BJ (cell line): ENCODE measurements around the gene PKHD1. TPM values are rescaled to one million over a fixed set of nuclear protein-coding genes. Genes with fewer than 3 reads are reported as not detected.

Experiments used
- CTCF ChIA-PET: fragments of 350-600 bp; formaldehyde crosslinking; extraction: SDS; loops from one replicate; lab custom pipeline; 2021; ENCODE audit warnings: antibody characterized with exemption, inconsistent platforms; lab: Yijun Ruan, JAX
- POLR2A ChIA-PET: fragments of 300-600 bp; sonication (Branson Sonifier 250); formaldehyde crosslinking; extraction: SDS; loops from one replicate; lab custom pipeline; 2021; ENCODE audit warnings: antibody characterized with exemption; lab: Charles Lee
- DNase-seq: peaks from one replicate; pipeline ENCODE4 v3.0.0-alpha.2; 2011; ENCODE audit warnings: low read depth
- H3K27me3 ChIP-seq: 2 replicates; pipeline ENCODE4 v1.6.0; 2011; ENCODE audit warnings: low read length; ENCODE audit not compliant: control insufficient read depth, insufficient read depth
- H3K36me3 ChIP-seq: 2 replicates; pipeline ENCODE4 v1.5.1; 2011; ENCODE audit warnings: low read length; ENCODE audit not compliant: control insufficient read depth, insufficient read depth
- H3K4me3 ChIP-seq: 2 replicates; pipeline ENCODE4 v1.5.1; 2011; ENCODE audit warnings: low read depth, mild to moderate bottlenecking, control low read depth, low read length
- polyA plus RNA-seq: library from polyadenylated mRNA; depleted of rRNA; stranded (reverse); fragments of >200 nt; gene quantifications from 2 replicates; pipeline ENCODE4 v1.2.3, GENCODE V29; 2011
- TF ChIP-seq, protein P1 (sequence below): IDR thresholded peaks from 2 replicates; pipeline ENCODE4 v1.5.1; 2011; ENCODE audit warnings: low read depth, mild to moderate bottlenecking, control low read depth, inconsistent platforms, low read length, moderate library complexity; ENCODE audit not compliant: insufficient read depth

Gene PKHD1
- polyA plus RNA-seq, 1 experiment: not detected

DNA sequence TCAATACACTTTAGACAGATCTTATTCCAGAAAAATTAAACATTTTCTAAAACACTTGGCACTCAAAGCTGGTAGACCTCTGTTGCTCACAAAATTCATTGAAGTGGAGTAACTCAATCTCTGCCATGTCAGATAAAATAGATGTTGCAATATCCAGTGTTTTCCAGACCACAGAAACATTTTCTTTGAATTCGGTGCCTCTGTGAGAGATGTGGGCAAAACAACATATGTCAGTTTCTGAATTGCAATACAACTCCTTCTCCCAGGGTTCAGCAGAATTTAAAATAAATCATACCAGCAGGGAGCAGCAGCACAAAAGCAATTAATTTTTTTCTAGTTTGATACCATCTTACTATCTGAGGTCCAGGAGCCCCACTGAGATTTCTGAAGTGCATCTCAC, 11.3 kb upstream of the PKHD1 start:
- CTCF ChIA-PET: interaction anchor here (1.6 to 2.3 kb wide), 2 partner anchors 163 to 166 kb away, joined by 5 to 9 read pairs; no protein-coding TSS in a partner anchor
- POLR2A ChIA-PET: no interaction called here
- no peak overlapping the region for H3K4me3 ChIP-seq
- TF ChIP-seq, protein P1, sequence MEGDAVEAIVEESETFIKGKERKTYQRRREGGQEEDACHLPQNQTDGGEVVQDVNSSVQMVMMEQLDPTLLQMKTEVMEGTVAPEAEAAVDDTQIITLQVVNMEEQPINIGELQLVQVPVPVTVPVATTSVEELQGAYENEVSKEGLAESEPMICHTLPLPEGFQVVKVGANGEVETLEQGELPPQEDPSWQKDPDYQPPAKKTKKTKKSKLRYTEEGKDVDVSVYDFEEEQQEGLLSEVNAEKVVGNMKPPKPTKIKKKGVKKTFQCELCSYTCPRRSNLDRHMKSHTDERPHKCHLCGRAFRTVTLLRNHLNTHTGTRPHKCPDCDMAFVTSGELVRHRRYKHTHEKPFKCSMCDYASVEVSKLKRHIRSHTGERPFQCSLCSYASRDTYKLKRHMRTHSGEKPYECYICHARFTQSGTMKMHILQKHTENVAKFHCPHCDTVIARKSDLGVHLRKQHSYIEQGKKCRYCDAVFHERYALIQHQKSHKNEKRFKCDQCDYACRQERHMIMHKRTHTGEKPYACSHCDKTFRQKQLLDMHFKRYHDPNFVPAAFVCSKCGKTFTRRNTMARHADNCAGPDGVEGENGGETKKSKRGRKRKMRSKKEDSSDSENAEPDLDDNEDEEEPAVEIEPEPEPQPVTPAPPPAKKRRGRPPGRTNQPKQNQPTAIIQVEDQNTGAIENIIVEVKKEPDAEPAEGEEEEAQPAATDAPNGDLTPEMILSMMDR: no peak
- no peaks in the 10 kb centered on the region for H3K27me3 ChIP-seq
- H3K36me3 ChIP-seq: no peaks in the 10 kb centered on the region
- DNase-seq: no peak

DNA sequence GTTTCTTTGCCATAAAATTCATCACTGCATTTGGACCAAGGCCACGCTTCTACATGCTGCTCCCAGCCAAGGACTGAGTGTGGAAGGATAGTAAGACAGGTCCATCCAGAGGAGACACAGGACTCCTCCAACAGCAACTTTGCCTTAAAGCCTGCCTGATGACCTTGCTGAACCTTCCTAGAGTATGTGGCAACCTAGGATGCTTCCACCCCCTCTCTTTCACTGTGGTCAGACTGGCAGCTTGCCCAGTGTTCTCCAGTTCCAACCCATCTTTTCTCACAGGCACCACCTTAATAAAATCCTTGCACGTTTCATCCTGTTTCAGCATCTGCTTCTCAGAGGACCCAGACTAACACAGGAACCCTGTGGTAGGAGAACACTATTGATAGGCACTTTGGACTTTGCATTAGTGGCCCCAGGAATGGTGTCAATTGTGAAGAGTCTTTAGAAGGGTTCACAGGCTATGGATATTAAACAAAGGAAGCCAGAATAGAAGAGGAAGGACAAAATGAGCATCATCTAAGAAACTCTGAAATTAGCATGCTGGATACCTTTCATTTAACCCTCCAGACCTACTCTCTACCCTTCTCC, 2.4 kb upstream of the PKHD1 start:
- H3K36me3 ChIP-seq: no peaks in the 10 kb centered on the region
- no peaks in the 10 kb centered on the region for H3K27me3 ChIP-seq
- ChIA-PET POLR2A (no interaction called here), CTCF (no interaction called here)
- DNase-seq: no peak
- no peak overlapping the region for H3K4me3 ChIP-seq
- TF ChIP-seq, protein P1: no peak

DNA sequence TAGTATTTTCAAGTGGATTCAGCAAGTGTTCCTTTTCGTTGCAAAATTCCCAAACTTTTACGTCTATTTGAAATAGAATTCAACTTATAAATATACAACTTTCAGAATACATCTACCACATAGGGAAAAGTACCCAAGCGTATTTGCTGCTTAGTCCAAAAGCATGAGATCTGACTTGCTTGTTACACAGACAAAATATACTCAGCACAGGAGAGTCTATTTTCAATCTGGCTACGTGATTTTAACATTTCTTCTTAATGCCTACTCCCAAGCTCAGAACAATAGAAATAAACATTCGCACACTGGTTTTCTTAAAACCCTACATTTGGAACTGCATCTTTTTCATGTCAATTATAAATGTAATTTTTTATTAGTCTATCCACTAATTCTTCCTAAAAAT, 672 bp downstream of the PKHD1 start:
- ChIA-PET CTCF (interaction anchor here (0.6 kb wide), 1 partner anchor 97 kb away, joined by 3 read pairs; no protein-coding TSS in a partner anchor), POLR2A (no interaction called here)
- Histone ChIP-seq H3K36me3 (no peaks in the 10 kb centered on the region), H3K27me3 (no peaks in the 10 kb centered on the region), H3K4me3 (no peak overlapping the region)
- no peak for DNase-seq
- TF ChIP-seq, protein P1: no peak

DNA sequence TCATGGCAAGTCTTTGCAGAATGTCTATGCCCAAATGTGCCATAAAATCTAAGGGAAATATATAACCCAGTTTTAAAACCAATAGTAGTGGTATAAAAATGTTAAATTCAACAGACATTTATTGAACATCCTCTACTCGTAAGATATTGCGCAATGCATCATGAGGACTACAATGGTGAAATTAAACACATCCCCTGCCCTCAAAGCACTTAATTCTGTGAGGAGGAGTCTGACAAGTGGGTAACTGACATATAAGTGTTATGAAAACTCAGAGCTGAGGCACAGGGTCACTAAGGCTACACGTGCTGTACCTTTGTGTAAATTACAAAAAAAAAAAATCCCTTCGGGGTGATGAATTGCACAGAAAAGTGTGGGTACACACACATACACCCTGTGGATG, 6.2 kb downstream of the PKHD1 start:
- TF ChIP-seq, protein P1: no peak
- no peak for DNase-seq
- ChIA-PET POLR2A (no interaction called here), CTCF (no interaction called here)
- no peak overlapping the region for H3K4me3 ChIP-seq
- peaks cover 2% of the 10 kb centered on the region; the same call in 1 of the 2 replicates for H3K27me3 ChIP-seq
- H3K36me3 ChIP-seq: no peaks in the 10 kb centered on the region

DNA sequence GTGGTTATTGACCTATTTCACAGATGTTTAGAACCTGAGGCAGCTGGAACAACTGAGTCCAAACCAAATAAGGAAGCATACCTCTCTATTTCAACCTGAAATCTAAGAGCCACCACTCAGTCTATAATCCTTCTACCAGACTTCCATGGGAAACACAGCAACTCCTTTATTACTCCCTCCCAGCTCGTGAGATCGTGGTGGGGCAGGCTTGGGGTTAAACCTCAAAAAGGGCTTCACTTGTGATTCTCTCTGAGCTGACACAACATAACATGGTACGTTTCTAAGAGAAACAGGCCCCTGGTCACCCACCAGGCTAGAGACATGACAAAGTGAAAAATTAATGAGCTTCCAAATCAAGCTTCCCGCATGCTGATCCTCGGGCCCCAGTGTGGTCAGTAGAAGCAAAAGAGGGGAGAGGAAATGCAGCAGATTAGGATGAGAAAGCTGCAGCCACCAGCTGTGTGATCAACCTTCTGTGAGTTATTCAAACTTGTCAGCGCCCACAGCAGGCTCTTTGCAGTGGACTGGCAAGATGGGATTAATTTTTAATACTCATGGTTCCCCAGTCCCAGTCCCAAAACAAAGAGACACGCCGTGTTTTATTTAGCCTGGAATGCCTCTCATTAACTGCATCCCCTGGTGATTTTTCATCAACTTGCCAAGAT, 9.3 kb downstream of the PKHD1 start:
- H3K27me3 ChIP-seq: peaks cover 2% of the 10 kb centered on the region; the same call in 1 of the 2 replicates
- no peaks in the 10 kb centered on the region for H3K36me3 ChIP-seq
- TF ChIP-seq, protein P1: no peak
- DNase-seq: no peak
- H3K4me3 ChIP-seq: no peak overlapping the region
- ChIA-PET CTCF (no interaction called here), POLR2A (no interaction called here)
